Measurements from ENCODE around the gene OR5C1. TPM values are rescaled to one million over a fixed set of nuclear protein-coding genes. Genes with fewer than 3 reads are reported as not detected.

Gene OR5C1
- total RNA-seq, 1 experiment from 2014 or later = not detected

DNA sequence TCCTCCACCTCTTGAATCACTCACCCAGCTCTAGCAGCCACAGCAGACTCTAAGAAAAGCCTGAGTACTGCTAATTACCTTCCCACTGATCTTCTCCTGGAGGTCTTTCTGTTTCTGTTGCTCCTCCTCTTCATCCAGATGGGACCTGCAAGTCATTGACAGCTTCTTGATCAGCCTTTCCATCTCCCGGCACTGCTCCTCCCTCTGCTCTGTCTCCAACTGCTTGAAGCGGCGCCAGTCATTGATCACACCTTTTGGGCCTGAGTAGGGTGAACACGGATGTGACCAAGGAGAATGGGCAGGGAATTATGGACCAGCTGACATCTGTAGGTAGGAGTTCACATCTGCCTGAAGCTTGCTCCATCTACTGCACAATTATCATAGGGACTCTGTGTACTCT lies 34.2 kb downstream of the OR5C1 start:
- Mint-ChIP-seq H3K4me1 (peaks cover 10 to 12% of the 10 kb centered on the region in 2 experiments), H3K4me3 (no peak overlapping the region), H3K27ac (no peak overlapping the region; a peak in 1 of 7 replicates), H3K27me3 (ENCODE audit: low read depth) (no peaks in the 10 kb centered on the region), H3K36me3 (ENCODE audit: insufficient read depth in 1 of 3, low read depth in 3 of 3) (peaks cover 24 to 56% (median 55%) of the 10 kb centered on the region in 3 experiments; a peak in 6 of 7 replicates), H3K9me3 (no peaks in the 10 kb centered on the region)
- no peaks in the 10 kb centered on the region for H3K27me3 ChIP-seq (ENCODE audit: insufficient read depth, low read length)
- no peak overlapping the region for H3K4ac ChIP-seq (ENCODE audit: low read depth, low read length)
- H2AFZ ChIP-seq (ENCODE audit: low read length) = no peak overlapping the region
- no peak overlapping the region for H2BK5ac ChIP-seq (ENCODE audit: insufficient read length, low read length)
- no peak overlapping the region for H3K27ac ChIP-seq (ENCODE audit: insufficient read length, low read depth, low read length)
- H3K14ac ChIP-seq (ENCODE audit: insufficient read depth, low read length) = no peak overlapping the region
- H2AK5ac ChIP-seq (ENCODE audit: insufficient read length, low read length) = no peak overlapping the region
- no peak for DNase-seq
- H4K91ac ChIP-seq (ENCODE audit: insufficient read length, low read depth, low read length) = no peak overlapping the region
- peaks cover 6% of the 10 kb centered on the region for H3K23me2 ChIP-seq (ENCODE audit: insufficient read length, low read depth, low read length, poor library complexity, severe bottlenecking)
- H3K9me3 ChIP-seq (ENCODE audit: control insufficient read depth, low read depth, low read length) = no peaks in the 10 kb centered on the region
- no peak overlapping the region for H2BK12ac ChIP-seq (ENCODE audit: insufficient read length, low read depth, low read length)
- peaks cover 11% of the 10 kb centered on the region for H3K79me1 ChIP-seq (ENCODE audit: insufficient read depth, low read depth, low read length, poor library complexity, severe bottlenecking)
- H4K8ac ChIP-seq (replicated peaks; ENCODE audit: insufficient read length, low read depth, low read length) = no peak overlapping the region
- no peak overlapping the region for H3K23ac ChIP-seq (ENCODE audit: insufficient read length, low read depth, low read length)
- H3K18ac ChIP-seq (ENCODE audit: insufficient read length, low read depth, low read length) = no peak overlapping the region
- peaks cover 12% of the 10 kb centered on the region; the same call in 1 of the 2 replicates for H3K79me2 ChIP-seq (ENCODE audit: insufficient read depth, low read length)
- H2BK120ac ChIP-seq (ENCODE audit: low read depth, low read length, poor library complexity, severe bottlenecking) = no peak overlapping the region
- no peak overlapping the region for H4K5ac ChIP-seq (ENCODE audit: insufficient read length, low read depth, low read length)
- no peak overlapping the region for H3K56ac ChIP-seq (ENCODE audit: insufficient read length, low read depth, low read length)
- no peaks in the 10 kb centered on the region for H3K4me1 ChIP-seq (ENCODE audit: insufficient read depth, low read length)
- TF ChIP-seq, protein P1, sequence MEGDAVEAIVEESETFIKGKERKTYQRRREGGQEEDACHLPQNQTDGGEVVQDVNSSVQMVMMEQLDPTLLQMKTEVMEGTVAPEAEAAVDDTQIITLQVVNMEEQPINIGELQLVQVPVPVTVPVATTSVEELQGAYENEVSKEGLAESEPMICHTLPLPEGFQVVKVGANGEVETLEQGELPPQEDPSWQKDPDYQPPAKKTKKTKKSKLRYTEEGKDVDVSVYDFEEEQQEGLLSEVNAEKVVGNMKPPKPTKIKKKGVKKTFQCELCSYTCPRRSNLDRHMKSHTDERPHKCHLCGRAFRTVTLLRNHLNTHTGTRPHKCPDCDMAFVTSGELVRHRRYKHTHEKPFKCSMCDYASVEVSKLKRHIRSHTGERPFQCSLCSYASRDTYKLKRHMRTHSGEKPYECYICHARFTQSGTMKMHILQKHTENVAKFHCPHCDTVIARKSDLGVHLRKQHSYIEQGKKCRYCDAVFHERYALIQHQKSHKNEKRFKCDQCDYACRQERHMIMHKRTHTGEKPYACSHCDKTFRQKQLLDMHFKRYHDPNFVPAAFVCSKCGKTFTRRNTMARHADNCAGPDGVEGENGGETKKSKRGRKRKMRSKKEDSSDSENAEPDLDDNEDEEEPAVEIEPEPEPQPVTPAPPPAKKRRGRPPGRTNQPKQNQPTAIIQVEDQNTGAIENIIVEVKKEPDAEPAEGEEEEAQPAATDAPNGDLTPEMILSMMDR (conservative IDR thresholded peaks at IDR 0.05) = no peak
- no peak overlapping the region for H2BK20ac ChIP-seq (ENCODE audit: low read depth, low read length, poor library complexity, severe bottlenecking)
- WGBS (ENCODE audit: extremely low coverage, insufficient read length, low lambda C conversion rate) = no CpG with 5 or more reads among the region's 4 CpGs
- no peak overlapping the region; the same call in 1 of the 2 replicates for H2BK15ac ChIP-seq (ENCODE audit: low read depth, low read length)
- H4K20me1 ChIP-seq (ENCODE audit: control insufficient read depth, insufficient read depth, insufficient read length) = no peaks in the 10 kb centered on the region
- H3K4me2 ChIP-seq (ENCODE audit: insufficient read depth, insufficient read length, low read length) = no peak overlapping the region
- no peak overlapping the region for H3T11ph ChIP-seq (ENCODE audit: low read length)
- no peak overlapping the region for H3K9ac ChIP-seq (ENCODE audit: extremely low read depth, insufficient read length, low read length)

Measured in H9 (cell line).